CD14-positive monocyte (primary cell): Measurements from ENCODE around the gene LMTK3. TPM values are rescaled to one million over a fixed set of nuclear protein-coding genes. Genes with fewer than 3 reads are reported as not detected.

Experiments used
- DNase-seq, 3 donors: peaks; one replicate each; pipeline ENCODE4 v3.0.0-alpha.2; 2011 to 2022
- H2AFZ ChIP-seq: 2 replicates; pipeline ENCODE4 v1.6.0; 2012; ENCODE audit warnings: mild to moderate bottlenecking, low read depth, low read length, inconsistent platforms; ENCODE audit not compliant: insufficient read depth, poor library complexity, severe bottlenecking
- H3K27ac ChIP-seq, 2 donors: 1 replicate in 1 of 2; 2 replicates in 1 of 2; pipeline ENCODE4 v1.5.1; 2012 to 2013; ENCODE audit warnings: low read length in 2 of 2, control low read depth in 1 of 2, inconsistent platforms in 1 of 2, low read depth in 1 of 2, mild to moderate bottlenecking in 1 of 2
- H3K27me3 ChIP-seq, 2 donors: one replicate each; pipeline versions ENCODE4 v1.6.0 to v1.6.1; 2011 to 2013; ENCODE audit warnings: low read length in 2 of 2; ENCODE audit not compliant: control insufficient read depth in 2 of 2, insufficient read depth in 2 of 2
- H3K36me3 ChIP-seq, 2 donors: replicated peaks in 1 of 2; 1 replicate in 1 of 2; 2 replicates in 1 of 2; pipeline versions ENCODE4 v1.5.1 to v1.6.1; 2012 to 2013; ENCODE audit warnings: low read length in 2 of 2, control low read depth in 1 of 2, inconsistent platforms in 1 of 2, mild to moderate bottlenecking in 1 of 2; ENCODE audit not compliant: insufficient read depth in 2 of 2, control insufficient read depth in 1 of 2
- H3K4me1 ChIP-seq, 2 donors: 1 replicate in 1 of 2; 2 replicates in 1 of 2; pipeline versions ENCODE4 v1.5.1 to v1.6.1; 2012 to 2013; ENCODE audit warnings: low read length in 2 of 2, control low read depth in 1 of 2, inconsistent platforms in 1 of 2, mild to moderate bottlenecking in 1 of 2, moderate library complexity in 1 of 2; ENCODE audit not compliant: insufficient read depth in 2 of 2, control insufficient read depth in 1 of 2
- H3K4me2 ChIP-seq: replicated peaks from 2 replicates; pipeline ENCODE3; 2012; ENCODE audit warnings: low read length, moderate library complexity, mild to moderate bottlenecking; ENCODE audit not compliant: poor library complexity, severe bottlenecking; ENCODE audit errors: extremely low read depth
- H3K4me3 ChIP-seq, 3 experiments: fragments of 200-600 bp in 1 of 3; sonication (generic) in 1 of 3; replicated peaks in 1 of 3; 1 replicate in 2 of 3; 2 replicates in 1 of 3; pipeline ENCODE4 v1.5.1; 2011 to 2013; ENCODE audit warnings: low read length in 3 of 3, mild to moderate bottlenecking in 3 of 3, control low read depth in 2 of 3, low read depth in 2 of 3, inconsistent platforms in 1 of 3, moderate library complexity in 1 of 3
- H3K79me2 ChIP-seq: 2 replicates; pipeline ENCODE4 v1.6.0; 2012; ENCODE audit warnings: mild to moderate bottlenecking, control low read depth, inconsistent platforms, low read length, moderate library complexity; ENCODE audit not compliant: insufficient read depth
- H3K9ac ChIP-seq: 2 replicates; pipeline ENCODE4 v1.6.0; 2017; ENCODE audit warnings: low read length, mild to moderate bottlenecking; ENCODE audit not compliant: insufficient read depth, poor library complexity, severe bottlenecking
- H3K9me3 ChIP-seq, 2 donors: replicated peaks in 1 of 2; 1 replicate in 1 of 2; 2 replicates in 1 of 2; pipeline versions ENCODE4 v1.5.1 to v1.6.1; 2012 to 2013; ENCODE audit warnings: low read length in 2 of 2, control low read depth in 1 of 2; ENCODE audit not compliant: control insufficient read depth in 1 of 2, insufficient read depth in 1 of 2
- H4K20me1 ChIP-seq: 2 replicates; pipeline ENCODE4 v1.6.0; 2012; ENCODE audit warnings: mild to moderate bottlenecking, low read length, control low read depth, moderate library complexity; ENCODE audit not compliant: insufficient read depth
- H3K27ac Mint-ChIP-seq, 7 donors: one replicate each; pipeline ENCODE4 v1.8.0; 2020; ENCODE audit warnings: mild to moderate bottlenecking in 7 of 7, mixed read lengths in 7 of 7, moderate library complexity in 6 of 7, inconsistent platforms in 2 of 7
- H3K27me3 Mint-ChIP-seq, 3 donors: one replicate each; pipeline ENCODE4 v1.8.0; 2021 to 2022; ENCODE audit warnings: low read depth in 3 of 3, mild to moderate bottlenecking in 3 of 3, mixed read lengths in 3 of 3, moderate library complexity in 3 of 3, inconsistent platforms in 1 of 3
- H3K36me3 Mint-ChIP-seq, 2 donors: one replicate each; pipeline ENCODE4 v1.8.0; 2020; ENCODE audit warnings: mixed read lengths in 2 of 2, inconsistent platforms in 1 of 2, mild to moderate bottlenecking in 1 of 2
- H3K4me1 Mint-ChIP-seq: one replicate; pipeline ENCODE4 v1.8.0; 2020; ENCODE audit warnings: mild to moderate bottlenecking, mixed read lengths
- H3K4me3 Mint-ChIP-seq, 2 donors: one replicate each; pipeline ENCODE4 v1.8.0; 2020; ENCODE audit warnings: mild to moderate bottlenecking in 2 of 2, mixed read lengths in 2 of 2, moderate library complexity in 1 of 2
- H3K9me3 Mint-ChIP-seq, 7 donors: one replicate each; pipeline ENCODE4 v1.8.0; 2020 to 2022; ENCODE audit warnings: mixed read lengths in 7 of 7, mild to moderate bottlenecking in 6 of 7, moderate library complexity in 6 of 7, inconsistent platforms in 2 of 7
- WGBS: methylation state at CpG from one replicate; pipeline ENCODE4 v1.1.5; 2013; ENCODE audit warnings: missing lambda C conversion rate; ENCODE audit not compliant: insufficient coverage; 5-methylcytosine and 5-hydroxymethylcytosine counted together
- intact Hi-C, 2 donors: fragments of 100-400 bp; cut with micrococcal nuclease; formaldehyde crosslinking; loops; one replicate each; pipeline versions ENCODE4 v1.15.0 to v1.15.1; 2023
- polyA plus RNA-seq, 3 donors: library from polyadenylated mRNA; depleted of rRNA in 1 of 3; unstranded in 2 of 3; stranded (reverse) in 1 of 3; fragments of 300-500 nt in 2 of 3; fragments of >200 nt in 1 of 3; fragmentation: Illumina TruSeq in 2 of 3; gene quantifications; 1 replicate in 2 of 3; 2 replicates in 1 of 3; pipeline ENCODE4 v1.2.3, GENCODE V29; 2012 to 2021
- TF ChIP-seq, protein P1 (sequence below): fragments of 200-600 bp; IDR thresholded peaks from one replicate; pipeline ENCODE4 v1.8.0; 2022; ENCODE audit warnings: antibody characterized with exemption, mild to moderate bottlenecking

The LMTK3 gene
- polyA plus RNA-seq, 3 donors = 0.08 TPM; not detected in 2

DNA sequence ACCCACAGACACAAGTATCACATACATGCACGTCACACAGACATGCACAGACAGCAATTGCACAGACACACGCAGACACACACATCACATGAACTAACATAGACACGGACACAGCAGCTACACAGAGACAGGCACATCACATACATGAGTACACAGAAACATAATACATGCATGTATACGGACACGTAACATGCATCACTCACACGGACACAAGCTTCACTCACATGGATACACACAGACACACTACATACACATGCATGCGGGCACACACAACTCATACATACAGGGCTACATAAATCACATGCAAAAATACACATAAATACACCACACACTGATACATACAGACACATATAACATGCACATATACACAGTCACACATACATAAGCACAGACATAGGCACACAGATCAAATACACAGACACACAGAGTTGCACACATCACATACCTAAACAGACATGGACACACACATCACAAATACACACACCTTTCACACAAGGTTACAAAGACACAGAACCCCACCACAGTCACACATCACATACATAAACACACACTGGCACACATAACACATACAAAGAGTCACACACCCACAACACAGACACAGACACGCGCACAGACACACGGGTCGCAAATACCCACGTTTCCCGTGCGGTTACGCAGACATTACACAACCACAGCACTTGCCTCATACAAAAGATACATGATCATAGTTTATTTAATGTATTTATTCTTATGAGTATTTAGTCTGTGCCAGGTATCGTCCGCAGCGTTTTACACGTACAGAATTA lies 1.1 kb upstream of the LMTK3 start:
- peak overlapping the region in 2 of 3 experiments; percentile 72 to 92 for H3K4me3 ChIP-seq
- no peaks in the 10 kb centered on the region for H3K79me2 ChIP-seq
- Mint-ChIP-seq H3K27ac (no peak overlapping the region), H3K27me3 (peaks cover 5 to 32% (median 20%) of the 10 kb centered on the region in 3 donors), H3K4me3 (no peak overlapping the region), H3K36me3 (peaks cover 0 to 5% of the 10 kb centered on the region in 2 donors), H3K9me3 (peaks cover 0 to 9% (median 6%) of the 10 kb centered on the region in 7 donors), H3K4me1 (peaks cover 11% of the 10 kb centered on the region)
- H3K27me3 ChIP-seq = peaks cover 20 to 37% of the 10 kb centered on the region in 2 donors
- H2AFZ ChIP-seq = peak overlapping the region; percentile 97
- TF ChIP-seq, protein P1, sequence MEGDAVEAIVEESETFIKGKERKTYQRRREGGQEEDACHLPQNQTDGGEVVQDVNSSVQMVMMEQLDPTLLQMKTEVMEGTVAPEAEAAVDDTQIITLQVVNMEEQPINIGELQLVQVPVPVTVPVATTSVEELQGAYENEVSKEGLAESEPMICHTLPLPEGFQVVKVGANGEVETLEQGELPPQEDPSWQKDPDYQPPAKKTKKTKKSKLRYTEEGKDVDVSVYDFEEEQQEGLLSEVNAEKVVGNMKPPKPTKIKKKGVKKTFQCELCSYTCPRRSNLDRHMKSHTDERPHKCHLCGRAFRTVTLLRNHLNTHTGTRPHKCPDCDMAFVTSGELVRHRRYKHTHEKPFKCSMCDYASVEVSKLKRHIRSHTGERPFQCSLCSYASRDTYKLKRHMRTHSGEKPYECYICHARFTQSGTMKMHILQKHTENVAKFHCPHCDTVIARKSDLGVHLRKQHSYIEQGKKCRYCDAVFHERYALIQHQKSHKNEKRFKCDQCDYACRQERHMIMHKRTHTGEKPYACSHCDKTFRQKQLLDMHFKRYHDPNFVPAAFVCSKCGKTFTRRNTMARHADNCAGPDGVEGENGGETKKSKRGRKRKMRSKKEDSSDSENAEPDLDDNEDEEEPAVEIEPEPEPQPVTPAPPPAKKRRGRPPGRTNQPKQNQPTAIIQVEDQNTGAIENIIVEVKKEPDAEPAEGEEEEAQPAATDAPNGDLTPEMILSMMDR = no peak
- no peak overlapping the region for H3K9ac ChIP-seq
- intact Hi-C loops = no loop called here
- peak overlapping the region; percentile 99 for H3K4me2 ChIP-seq
- H3K36me3 ChIP-seq = no peaks in the 10 kb centered on the region
- peaks cover 11 to 19% of the 10 kb centered on the region in 2 donors for H3K4me1 ChIP-seq
- H3K27ac ChIP-seq = no peak overlapping the region
- DNase-seq = peak; percentile 27 to 39 (median 34)
- no peaks in the 10 kb centered on the region for H4K20me1 ChIP-seq
- peaks cover 4 to 11% of the 10 kb centered on the region in 2 donors for H3K9me3 ChIP-seq
- 40% methylated on average over 11 of the region's 19 CpGs for WGBS

GRCh38 chr19:48511321-48511731 lies 309 bp downstream of the LMTK3 start:
- intact Hi-C loops = no loop called here
- H3K9ac ChIP-seq = no peak overlapping the region
- peaks cover 5 to 30% (median 18%) of the 10 kb centered on the region in 3 donors for H3K27me3 Mint-ChIP-seq
- peaks cover 11 to 19% of the 10 kb centered on the region in 2 donors for H3K4me1 ChIP-seq
- H3K9me3 Mint-ChIP-seq = peaks cover 0 to 9% (median 6%) of the 10 kb centered on the region in 7 donors
- H3K79me2 ChIP-seq = no peaks in the 10 kb centered on the region
- H3K27ac Mint-ChIP-seq = no peak overlapping the region
- WGBS = 0% methylated on average over 30 of the region's 32 CpGs
- no peak overlapping the region for H3K4me2 ChIP-seq
- H3K4me3 Mint-ChIP-seq = peak overlapping the region; percentile 16 to 74
- H3K9me3 ChIP-seq = peaks cover 4 to 11% of the 10 kb centered on the region in 2 donors
- H4K20me1 ChIP-seq = no peaks in the 10 kb centered on the region
- H3K27ac ChIP-seq = no peak overlapping the region
- peaks cover 11% of the 10 kb centered on the region for H3K4me1 Mint-ChIP-seq
- H2AFZ ChIP-seq = no peak overlapping the region
- peaks cover 0 to 5% of the 10 kb centered on the region in 2 donors for H3K36me3 Mint-ChIP-seq
- no peak for DNase-seq
- no peaks in the 10 kb centered on the region for H3K36me3 ChIP-seq
- TF ChIP-seq, protein P1 = no peak
- H3K4me3 ChIP-seq = no peak overlapping the region
- H3K27me3 ChIP-seq = peaks cover 20 to 37% of the 10 kb centered on the region in 2 donors
